GM12878 (cell line): ENCODE data around the gene PCDHGA10. TPM values are rescaled to one million over a fixed set of nuclear protein-coding genes. Genes with fewer than 3 reads are reported as not detected.

Experiments used
- ATAC-seq: fragments of 200-7000 bp; cut with Tn5 transposase; 3 replicates; pipeline ENCODE4 v1.9.1; 2020; ENCODE audit warnings: mild to moderate bottlenecking, moderate library complexity
- BruUV-seq: library from RNA; stranded (reverse); fragments of 400-500 nt; replicated peaks from 2 replicates; lab custom pipeline; 2021; lab: Mats Ljungman, UMichigan
- CTCF ChIA-PET: fragments of 300-600 bp; sonication (Branson Sonifier 250); formaldehyde crosslinking; extraction: SDS; loops from one replicate; lab custom pipeline; 2021; ENCODE audit warnings: inconsistent platforms; lab: Yijun Ruan, JAX
- POLR2A ChIA-PET: fragments of 350-600 bp; formaldehyde crosslinking; extraction: SDS; loops from one replicate; lab custom pipeline; 2021; ENCODE audit warnings: inconsistent platforms; lab: Charles Lee
- RAD21 ChIA-PET: fragments of 300-600 bp; sonication (Branson Sonifier 250); formaldehyde crosslinking; loops from one replicate; lab custom pipeline; 2023; ENCODE audit warnings: antibody characterized with exemption; ENCODE audit not compliant: unreplicated experiment; lab: Charles Lee
- SMC1A ChIA-PET: fragments of 300-600 bp; sonication (Branson Sonifier 250); formaldehyde crosslinking; loops from one replicate; lab custom pipeline; 2023; ENCODE audit not compliant: unreplicated experiment, uncharacterized antibody; lab: Charles Lee
- DNase-seq: peaks from one replicate; pipeline ENCODE4 v3.0.0-alpha.2; 2011; ENCODE audit warnings: low read depth, low spot score
- FAIRE-seq: peaks from 3 replicates; lab custom pipeline; 2011; peaks lifted over from hg19 to GRCh38; lab: Jason Lieb, UNC
- H2AFZ ChIP-seq: 2 replicates; pipeline ENCODE4 v1.6.0; 2011; ENCODE audit warnings: low read depth, low read length, control low read depth; ENCODE audit not compliant: control insufficient read depth
- H3K27ac ChIP-seq: 2 replicates; pipeline ENCODE4 v1.5.1; 2011; ENCODE audit warnings: control low read depth; ENCODE audit not compliant: control insufficient read depth, insufficient read depth
- H3K27me3 ChIP-seq, 2 experiments: replicated peaks in 1 of 2; 2 replicates each; pipeline versions ENCODE4 v1.6.0 to v1.6.1; 2011; ENCODE audit warnings: low read length in 1 of 2; ENCODE audit not compliant: control insufficient read depth in 2 of 2, insufficient read depth in 2 of 2
- H3K36me3 ChIP-seq, 2 experiments: 2 replicates each; pipeline ENCODE4 v1.5.1; 2011; ENCODE audit warnings: low read length in 1 of 2; ENCODE audit not compliant: control insufficient read depth in 2 of 2, insufficient read depth in 2 of 2
- H3K4me1 ChIP-seq: 2 replicates; pipeline ENCODE4 v1.6.1; 2011; ENCODE audit warnings: mild to moderate bottlenecking, low read length, moderate library complexity, mixed read lengths; ENCODE audit not compliant: control insufficient read depth, insufficient read depth
- H3K4me2 ChIP-seq: 2 replicates; pipeline ENCODE4 v1.6.0; 2011; ENCODE audit warnings: control low read depth; ENCODE audit not compliant: control insufficient read depth, insufficient read depth
- H3K4me3 ChIP-seq: fragments of 200-600 bp; sonication (generic); 2 replicates; pipeline ENCODE4 v1.5.1; 2016
- H3K79me2 ChIP-seq: 2 replicates; pipeline ENCODE4 v1.6.0; 2011; ENCODE audit warnings: low read length; ENCODE audit not compliant: control insufficient read depth, insufficient read depth
- H3K9ac ChIP-seq: 2 replicates; pipeline ENCODE4 v1.8.0; 2011; ENCODE audit warnings: low read length, control low read depth, mixed read lengths; ENCODE audit not compliant: control insufficient read depth, insufficient read depth
- H3K9me3 ChIP-seq: replicated peaks from 3 replicates; pipeline ENCODE4 v1.5.1; 2011; ENCODE audit warnings: mild to moderate bottlenecking, low read length; ENCODE audit not compliant: control insufficient read depth, insufficient read depth
- H4K20me1 ChIP-seq: 2 replicates; pipeline ENCODE4 v1.6.0; 2011; ENCODE audit not compliant: control insufficient read depth, insufficient read depth
- MTA3 ChIP-seq: IDR thresholded peaks from 2 replicates; pipeline ENCODE4 v1.6.1; 2012; ENCODE audit warnings: low read length, inconsistent platforms, borderline replicate concordance
- ZBTB40 ChIP-seq: fragments of 450-650 bp; IDR thresholded peaks from 2 replicates; pipeline ENCODE4 v1.6.1; 2016; ENCODE audit warnings: mild to moderate bottlenecking, moderate library complexity, borderline replicate concordance
- WGBS: methylation state at CpG from one replicate; pipeline ENCODE4 v1.1.6; 2016; ENCODE audit warnings: low lambda C conversion rate; ENCODE audit not compliant: insufficient replicate concordance, insufficient coverage; ENCODE audit errors: missing lambda C conversion rate; 5-methylcytosine and 5-hydroxymethylcytosine counted together
- in situ Hi-C: fragments of 300-500 bp; cut with MboI; formaldehyde crosslinking; loops from 9 replicates; pipeline ENCODE4 v1.14.3; 2018; ENCODE audit warnings: mixed read lengths
- intact Hi-C: fragments of 100-400 bp; cut with micrococcal nuclease; formaldehyde crosslinking; loops from one replicate; pipeline ENCODE4 v1.14.2; 2022; ENCODE audit not compliant: unreplicated experiment
- polyA plus RNA-seq, 11 experiments: library from polyadenylated mRNA; depleted of rRNA in 4 of 11; unstranded in 6 of 11; stranded (reverse) in 5 of 11; fragments of >200 nt; fragmentation: Nextera tagmentation in 4 of 11; fragmentation: Illumina TruSeq in 1 of 11; extraction: Ambion mirVana in 4 of 11; extraction: Trizol in 1 of 11; gene quantifications; 1 replicate in 1 of 11; 2 replicates in 10 of 11; pipeline versions ENCODE4 v1.2.1 to v1.2.3, GENCODE V29; 2011 to 2016; ENCODE audit warnings: inconsistent platforms in 2 of 11, missing spikeins in 2 of 11, low read depth in 1 of 11
- total RNA-seq, 4 experiments: library from RNA; depleted of rRNA in 3 of 4; stranded (reverse); fragments of >200 nt in 3 of 4; fragmentation: Illumina TruSeq in 1 of 4; extraction: Trizol in 1 of 4; gene quantifications; 2 replicates each; pipeline versions ENCODE4 v1.2.1 to v1.2.3, GENCODE V29; 2013 to 2021

PCDHGA10 gene
- total and polyA plus RNA-seq, 10 of the 15 experiments (the other 5 are each of a cell fraction or from before 2014, with no cell fraction given) = 0.39 to 2.2 (median 1.1) TPM

GRCh38 chr5:141382469-141383294, 30.1 kb upstream of the PCDHGA10 start, which contains the start of gene PCDHGA7:
PCDHGA7 (plus strand) TSS chr5:141382742; CDS start chr5:141382900, 158 bp downstream.
- BruUV-seq = no TSS peak

More at GRCh38 chr5:141382469-141383294, 30.1 kb upstream of the PCDHGA10 start, which contains the start of gene PCDHGA7:
- ChIA-PET RAD21 (no interaction called here), SMC1A (no interaction called here), POLR2A (no interaction called here)
- no peaks in the 10 kb centered on the region; the same call in 2 of the 3 replicates for H3K9me3 ChIP-seq
- no peaks in the 10 kb centered on the region for H3K27me3 ChIP-seq
- no peak within 1 kb of the TSS for H3K27ac ChIP-seq
- no peak within 1 kb of the TSS for H3K4me2 ChIP-seq
- DNase-seq = no peak
- no peak within 1 kb of the TSS for H3K9ac ChIP-seq
- no peak within 1 kb of the TSS for H2AFZ ChIP-seq
- TF ChIP-seq ZBTB40 (no peak), MTA3 (no peak)
- TF ChIP-seq, all 136 proteins: peak for 0
- H4K20me1 ChIP-seq = no peaks in the 10 kb centered on the region
- FAIRE-seq (no peak), ATAC-seq (no peak)
- intact Hi-C loops = no loop called here
- WGBS = 13% methylated on average over 37 of the region's 37 CpGs
- CTCF ChIA-PET = interaction anchor here (0.8 to 1.5 kb wide), 2 partner anchors 9 to 175 kb away, joined by 3 read pairs; no protein-coding TSS in a partner anchor
- no peak within 1 kb of the TSS for H3K4me3 ChIP-seq
- no peaks in the 10 kb centered on the region for H3K4me1 ChIP-seq
- in situ Hi-C loops = no loop called here
- H3K79me2 ChIP-seq = no peaks in the 10 kb centered on the region
- no peaks in the 10 kb centered on the region for H3K36me3 ChIP-seq
